NB4 (cell line): ENCODE measurements around the gene WSCD2.

ENCODE experiments used
- MYC ChIP-seq: IDR thresholded peaks from 2 replicates; pipeline ENCODE4 v1.6.1; 2011; ENCODE audit warnings: low read depth, low read length
- POLR2A ChIP-seq: IDR thresholded peaks from 2 replicates; pipeline ENCODE4 v1.6.1; 2011; ENCODE audit warnings: mild to moderate bottlenecking; ENCODE audit not compliant: insufficient read length; ENCODE audit errors: extremely low read depth
- TF ChIP-seq, protein P1 (sequence below): IDR thresholded peaks from one replicate; pipeline ENCODE4 v1.5.1; 2012; ENCODE audit warnings: low read depth, low read length
- TF ChIP-seq, protein P2 (sequence below): IDR thresholded peaks from 2 replicates; pipeline ENCODE4 v1.6.1; 2011; ENCODE audit warnings: low read depth, low read length

DNA sequence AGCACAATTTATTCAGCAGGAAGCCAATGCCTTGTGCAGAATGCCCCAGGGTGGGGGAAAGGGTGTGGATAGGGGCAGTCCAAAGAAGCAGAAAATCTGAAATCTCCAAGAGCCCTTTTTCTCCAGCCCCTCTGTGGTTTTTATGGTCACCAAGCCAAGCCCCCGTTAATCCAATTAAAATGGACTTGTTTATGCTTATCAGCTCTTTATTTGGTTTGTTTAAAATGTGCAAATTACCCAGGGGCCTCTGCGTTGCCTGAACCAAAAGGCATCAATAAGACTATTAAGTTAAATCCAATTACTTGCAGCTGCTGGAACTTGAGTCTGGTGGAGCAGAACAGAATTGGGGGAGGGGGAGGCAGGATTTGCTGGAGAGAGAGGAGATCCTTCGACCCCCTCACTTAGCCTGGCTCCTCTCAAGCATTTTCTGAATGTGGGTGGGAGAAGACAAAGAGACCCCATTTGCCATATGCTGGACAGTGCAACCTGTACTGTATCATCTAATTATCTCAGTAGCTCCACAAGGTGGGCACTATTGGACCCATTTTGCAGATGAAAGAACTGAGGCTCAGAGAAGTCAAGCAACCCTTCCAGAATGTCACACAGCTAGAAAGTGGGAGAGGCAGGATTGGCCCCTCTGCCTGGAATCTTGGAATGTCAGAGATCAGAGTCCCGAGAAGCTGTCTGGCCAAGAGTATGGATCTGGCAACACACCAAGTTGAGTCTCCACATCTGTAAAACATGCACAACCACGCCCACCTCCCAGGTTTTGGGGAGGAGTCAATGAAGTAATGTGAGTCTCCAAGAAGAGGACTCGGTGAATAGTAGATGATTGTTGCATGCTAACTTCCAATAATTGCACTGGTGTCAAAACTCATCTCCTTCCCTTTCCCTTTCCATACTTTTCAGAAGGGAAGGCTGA, 143.1 kb downstream of the WSCD2 start:
- no peak for TF ChIP-seq POLR2A
- TF ChIP-seq, protein P1, sequence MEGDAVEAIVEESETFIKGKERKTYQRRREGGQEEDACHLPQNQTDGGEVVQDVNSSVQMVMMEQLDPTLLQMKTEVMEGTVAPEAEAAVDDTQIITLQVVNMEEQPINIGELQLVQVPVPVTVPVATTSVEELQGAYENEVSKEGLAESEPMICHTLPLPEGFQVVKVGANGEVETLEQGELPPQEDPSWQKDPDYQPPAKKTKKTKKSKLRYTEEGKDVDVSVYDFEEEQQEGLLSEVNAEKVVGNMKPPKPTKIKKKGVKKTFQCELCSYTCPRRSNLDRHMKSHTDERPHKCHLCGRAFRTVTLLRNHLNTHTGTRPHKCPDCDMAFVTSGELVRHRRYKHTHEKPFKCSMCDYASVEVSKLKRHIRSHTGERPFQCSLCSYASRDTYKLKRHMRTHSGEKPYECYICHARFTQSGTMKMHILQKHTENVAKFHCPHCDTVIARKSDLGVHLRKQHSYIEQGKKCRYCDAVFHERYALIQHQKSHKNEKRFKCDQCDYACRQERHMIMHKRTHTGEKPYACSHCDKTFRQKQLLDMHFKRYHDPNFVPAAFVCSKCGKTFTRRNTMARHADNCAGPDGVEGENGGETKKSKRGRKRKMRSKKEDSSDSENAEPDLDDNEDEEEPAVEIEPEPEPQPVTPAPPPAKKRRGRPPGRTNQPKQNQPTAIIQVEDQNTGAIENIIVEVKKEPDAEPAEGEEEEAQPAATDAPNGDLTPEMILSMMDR: no peak
- TF ChIP-seq, protein P2, sequence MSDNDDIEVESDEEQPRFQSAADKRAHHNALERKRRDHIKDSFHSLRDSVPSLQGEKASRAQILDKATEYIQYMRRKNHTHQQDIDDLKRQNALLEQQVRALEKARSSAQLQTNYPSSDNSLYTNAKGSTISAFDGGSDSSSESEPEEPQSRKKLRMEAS: no peak
- no peak for TF ChIP-seq MYC
